Caco-2 (cell line): ENCODE measurements around the gene UGT1A6. TPM values are rescaled to one million over a fixed set of nuclear protein-coding genes. Genes with fewer than 3 reads are reported as not detected.
"Not testable (repeated sequence)": the region's sequence is repeated elsewhere in the genome, so short reads cannot be mapped to it uniquely, and the experiment has no call there.

Experiments
- BruUV-seq: library from RNA; stranded (reverse); fragments of 400-500 nt; replicated peaks from 2 replicates; lab custom pipeline; 2021; lab: Mats Ljungman, UMichigan
- CTCF ChIA-PET: fragments of 300-600 bp; sonication (Branson Sonifier 250); formaldehyde crosslinking; loops from one replicate; lab custom pipeline; 2022; ENCODE audit warnings: antibody characterized with exemption; lab: Charles Lee
- POLR2A ChIA-PET: fragments of 300-600 bp; sonication (Branson Sonifier 250); formaldehyde crosslinking; loops from one replicate; lab custom pipeline; 2022; ENCODE audit warnings: antibody characterized with exemption; lab: Charles Lee
- DNase-seq, 2 experiments: peaks; one replicate each; pipeline versions ENCODE4 v3.0.0 to v3.0.0-alpha.2; 2020 to 2022
- H3K27me3 ChIP-seq: replicated peaks from 2 replicates; pipeline ENCODE4 v1.6.0; 2011; ENCODE audit warnings: low read length; ENCODE audit not compliant: control insufficient read depth, insufficient read depth
- H3K36me3 ChIP-seq: 2 replicates; pipeline ENCODE4 v1.5.1; 2011; ENCODE audit warnings: low read length; ENCODE audit not compliant: control insufficient read depth, insufficient read depth
- H3K4me1 ChIP-seq: fragments of 250-450 bp; sonication (Bioruptor Pico); 2 replicates; pipeline ENCODE4 v1.5.1; 2020; ENCODE audit warnings: mild to moderate bottlenecking
- H3K4me3 ChIP-seq: 2 replicates; pipeline ENCODE4 v1.5.1; 2011; ENCODE audit warnings: low read depth, mild to moderate bottlenecking, control low read depth, low read length
- H3K9me3 ChIP-seq: fragments of 250-450 bp; sonication (Bioruptor Pico); 2 replicates; pipeline ENCODE4 v1.5.1; 2020; ENCODE audit warnings: mild to moderate bottlenecking, moderate library complexity
- H3K27ac Mint-ChIP-seq: one replicate; pipeline ENCODE4 v1.8.0; 2022; ENCODE audit warnings: mixed read lengths; ENCODE audit not compliant: unreplicated experiment
- H3K27me3 Mint-ChIP-seq: one replicate; pipeline ENCODE4 v1.8.0; 2022; ENCODE audit warnings: mixed read lengths; ENCODE audit not compliant: insufficient read depth, unreplicated experiment
- H3K36me3 Mint-ChIP-seq: one replicate; pipeline ENCODE4 v1.8.0; 2022; ENCODE audit warnings: mild to moderate bottlenecking, mixed read lengths; ENCODE audit not compliant: insufficient read depth, unreplicated experiment
- H3K4me1 Mint-ChIP-seq: one replicate; pipeline ENCODE4 v1.8.0; 2022; ENCODE audit warnings: low read depth, mixed read lengths; ENCODE audit not compliant: unreplicated experiment
- H3K4me3 Mint-ChIP-seq: one replicate; pipeline ENCODE4 v1.8.0; 2022; ENCODE audit warnings: mild to moderate bottlenecking, moderate library complexity, mixed read lengths; ENCODE audit not compliant: unreplicated experiment
- H3K9me3 Mint-ChIP-seq: one replicate; pipeline ENCODE4 v1.8.0; 2022; ENCODE audit warnings: mixed read lengths; ENCODE audit not compliant: unreplicated experiment
- intact Hi-C: fragments of 100-400 bp; cut with micrococcal nuclease; formaldehyde crosslinking; loops from one replicate; pipeline ENCODE4 v1.10.0; 2022; ENCODE audit not compliant: unreplicated experiment
- total RNA-seq: library from RNA; stranded (reverse); gene quantifications from 2 replicates; pipeline ENCODE4 v1.2.3, GENCODE V29; 2022
- TF ChIP-seq, protein P1 (sequence below), 2 experiments: fragments of 200-600 bp in 1 of 2; IDR thresholded peaks; 1 replicate in 1 of 2; 2 replicates in 1 of 2; pipeline versions ENCODE4 v1.5.1 to v1.8.0; 2011 to 2022; ENCODE audit warnings: antibody characterized with exemption in 1 of 2, control low read depth in 1 of 2, inconsistent platforms in 1 of 2, low read depth in 1 of 2, low read length in 1 of 2, mild to moderate bottlenecking in 1 of 2, moderate library complexity in 1 of 2; ENCODE audit not compliant: insufficient read depth in 1 of 2, severe bottlenecking in 1 of 2, unreplicated experiment in 1 of 2

Gene UGT1A6
- total RNA-seq, 1 experiment from 2014 or later = 33.9 TPM

GRCh38 chr2:233743464-233744259, 51.0 kb downstream of the UGT1A6 start:
- no peaks in the 10 kb centered on the region for H3K27me3 Mint-ChIP-seq
- H3K27ac Mint-ChIP-seq = no peak overlapping the region
- Histone ChIP-seq H3K36me3 (no peaks in the 10 kb centered on the region), H3K4me3 (no peak overlapping the region), H3K4me1 (peaks cover 9% of the 10 kb centered on the region), H3K27me3 (no peaks in the 10 kb centered on the region), H3K9me3 (no peaks in the 10 kb centered on the region)
- no TSS peak for BruUV-seq
- peaks cover 17% of the 10 kb centered on the region for H3K9me3 Mint-ChIP-seq
- TF ChIP-seq, protein P1, sequence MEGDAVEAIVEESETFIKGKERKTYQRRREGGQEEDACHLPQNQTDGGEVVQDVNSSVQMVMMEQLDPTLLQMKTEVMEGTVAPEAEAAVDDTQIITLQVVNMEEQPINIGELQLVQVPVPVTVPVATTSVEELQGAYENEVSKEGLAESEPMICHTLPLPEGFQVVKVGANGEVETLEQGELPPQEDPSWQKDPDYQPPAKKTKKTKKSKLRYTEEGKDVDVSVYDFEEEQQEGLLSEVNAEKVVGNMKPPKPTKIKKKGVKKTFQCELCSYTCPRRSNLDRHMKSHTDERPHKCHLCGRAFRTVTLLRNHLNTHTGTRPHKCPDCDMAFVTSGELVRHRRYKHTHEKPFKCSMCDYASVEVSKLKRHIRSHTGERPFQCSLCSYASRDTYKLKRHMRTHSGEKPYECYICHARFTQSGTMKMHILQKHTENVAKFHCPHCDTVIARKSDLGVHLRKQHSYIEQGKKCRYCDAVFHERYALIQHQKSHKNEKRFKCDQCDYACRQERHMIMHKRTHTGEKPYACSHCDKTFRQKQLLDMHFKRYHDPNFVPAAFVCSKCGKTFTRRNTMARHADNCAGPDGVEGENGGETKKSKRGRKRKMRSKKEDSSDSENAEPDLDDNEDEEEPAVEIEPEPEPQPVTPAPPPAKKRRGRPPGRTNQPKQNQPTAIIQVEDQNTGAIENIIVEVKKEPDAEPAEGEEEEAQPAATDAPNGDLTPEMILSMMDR (IDR thresholded peaks at IDR 0.05; ENCODE audit: insufficient read depth in 1 of 2, low read depth in 1 of 2, low read length in 1 of 2, severe bottlenecking in 1 of 2, unreplicated experiment in 1 of 2) = no peak
- ChIA-PET POLR2A (no interaction called here), CTCF (no interaction called here)
- H3K36me3 Mint-ChIP-seq = peaks cover 19% of the 10 kb centered on the region
- intact Hi-C loops = no loop called here
- no peak overlapping the region for H3K4me3 Mint-ChIP-seq
- no peak for DNase-seq
- H3K4me1 Mint-ChIP-seq = peaks cover 13% of the 10 kb centered on the region

GRCh38 chr2:233745073-233745755, 52.5 kb downstream of the UGT1A6 start:
- no peak for DNase-seq
- peaks cover 12% of the 10 kb centered on the region for H3K4me1 Mint-ChIP-seq
- no peaks in the 10 kb centered on the region for H3K36me3 ChIP-seq
- H3K4me3 Mint-ChIP-seq = no peak overlapping the region
- H3K4me1 ChIP-seq = peaks cover 9% of the 10 kb centered on the region
- H3K27ac Mint-ChIP-seq = no peak overlapping the region
- peaks cover 15% of the 10 kb centered on the region for H3K36me3 Mint-ChIP-seq
- no peak overlapping the region for H3K4me3 ChIP-seq
- H3K9me3 ChIP-seq = no peaks in the 10 kb centered on the region
- H3K9me3 Mint-ChIP-seq = peaks cover 29% of the 10 kb centered on the region
- H3K27me3 Mint-ChIP-seq = no peaks in the 10 kb centered on the region
- CTCF ChIA-PET = no interaction called here
- intact Hi-C loops = no loop called here
- no TSS peak for BruUV-seq
- TF ChIP-seq, protein P1 (IDR thresholded peaks at IDR 0.05; ENCODE audit: insufficient read depth in 1 of 2, low read depth in 1 of 2, low read length in 1 of 2, severe bottlenecking in 1 of 2, unreplicated experiment in 1 of 2) = no peak
- H3K27me3 ChIP-seq = no peaks in the 10 kb centered on the region
- POLR2A ChIA-PET = no interaction called here

DNA sequence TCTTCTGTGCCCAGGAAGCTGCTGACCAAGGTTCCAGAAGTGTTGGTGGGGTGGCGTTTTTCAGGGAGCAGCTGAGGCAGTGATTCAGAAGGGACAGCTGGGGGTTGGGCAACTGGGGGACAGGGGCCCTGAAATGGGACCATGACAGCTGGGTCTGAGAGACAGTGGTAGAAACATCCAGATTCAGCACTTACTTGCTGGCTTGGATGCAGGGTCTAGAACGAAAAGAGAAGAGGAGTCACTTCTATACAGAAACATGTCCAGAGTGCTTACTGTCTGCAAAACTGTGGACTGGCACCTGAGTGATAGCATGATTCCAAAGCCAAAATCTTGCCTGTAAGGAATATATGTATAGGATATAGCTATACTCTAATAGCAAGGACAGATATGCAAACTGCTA, 53.1 kb downstream of the UGT1A6 start:
- intact Hi-C loops, CTCF ChIA-PET, H3K27ac Mint-ChIP-seq, POLR2A ChIA-PET, H3K4me1 ChIP-seq, DNase-seq, H3K36me3 ChIP-seq, H3K27me3 Mint-ChIP-seq, H3K4me3 ChIP-seq, BruUV-seq, H3K4me3 Mint-ChIP-seq, H3K27me3 ChIP-seq, H3K9me3 ChIP-seq: not testable (repeated sequence)
- peaks cover 12% of the 10 kb centered on the region for H3K36me3 Mint-ChIP-seq
- H3K4me1 Mint-ChIP-seq = peaks cover 12% of the 10 kb centered on the region
- peaks cover 32% of the 10 kb centered on the region for H3K9me3 Mint-ChIP-seq
